Fibroblast of lung (primary cell): Measurements from ENCODE around the gene NUFIP2. TPM values are rescaled to one million over a fixed set of nuclear protein-coding genes. Genes with fewer than 3 reads are reported as not detected.

ENCODE experiments used
- DNase-seq, 2 donors: peaks; one replicate each; pipeline versions ENCODE4 v3.0.0 to v3.0.0-alpha.2; 2010; ENCODE audit warnings: low read depth in 2 of 2
- H2AFZ ChIP-seq: 2 replicates; pipeline ENCODE4 v1.5.1; 2012; ENCODE audit warnings: low read length, control low read depth, inconsistent platforms
- H3K27ac ChIP-seq: 2 replicates; pipeline ENCODE4 v1.5.1; 2011; ENCODE audit warnings: low read length, control low read depth; ENCODE audit not compliant: insufficient read depth
- H3K27me3 ChIP-seq: 2 replicates; pipeline ENCODE4 v1.5.1; 2011; ENCODE audit warnings: mild to moderate bottlenecking, low read length; ENCODE audit not compliant: control insufficient read depth, insufficient read depth
- H3K36me3 ChIP-seq: 2 replicates; pipeline ENCODE4 v1.5.1; 2011; ENCODE audit warnings: low read length; ENCODE audit not compliant: control insufficient read depth, insufficient read depth
- H3K4me1 ChIP-seq: 2 replicates; pipeline ENCODE4 v1.5.1; 2011; ENCODE audit warnings: low read length; ENCODE audit not compliant: control insufficient read depth, insufficient read depth; ENCODE audit errors: extremely low read depth
- H3K4me2 ChIP-seq: 2 replicates; pipeline ENCODE4 v1.5.1; 2011; ENCODE audit warnings: low read length, control low read depth; ENCODE audit not compliant: insufficient read depth; ENCODE audit errors: extremely low read depth
- H3K4me3 ChIP-seq, 4 experiments: fragments of 200-600 bp in 1 of 4; sonication (generic) in 1 of 4; replicated peaks in 1 of 4; 2 replicates each; pipeline ENCODE4 v1.5.1; 2011 to 2016; ENCODE audit warnings: low read length in 4 of 4, low read depth in 3 of 4, mild to moderate bottlenecking in 3 of 4, control low read depth in 2 of 4, inconsistent platforms in 1 of 4, mixed read lengths in 1 of 4; ENCODE audit not compliant: insufficient read depth in 1 of 4; ENCODE audit errors: control extremely low read depth in 1 of 4
- H3K79me2 ChIP-seq: 2 replicates; pipeline ENCODE4 v1.5.1; 2012; ENCODE audit warnings: mild to moderate bottlenecking, low read length, inconsistent platforms; ENCODE audit not compliant: control insufficient read depth, insufficient read depth
- H3K9ac ChIP-seq: 2 replicates; pipeline ENCODE4 v1.5.1; 2011; ENCODE audit warnings: mild to moderate bottlenecking, low read length, control low read depth; ENCODE audit not compliant: insufficient read depth
- H3K9me3 ChIP-seq: 2 replicates; pipeline ENCODE4 v1.5.1; 2012; ENCODE audit warnings: low read depth, low read length; ENCODE audit not compliant: control insufficient read depth, insufficient read depth
- H4K20me1 ChIP-seq: 2 replicates; pipeline ENCODE4 v1.5.1; 2011; ENCODE audit warnings: low read length; ENCODE audit not compliant: control insufficient read depth, insufficient read depth; ENCODE audit errors: extremely low read depth
- CTCF ChIP-seq, 2 donors: IDR thresholded peaks in 1 of 2; conservative IDR thresholded peaks in 1 of 2; 1 replicate in 1 of 2; 2 replicates in 1 of 2; pipeline ENCODE4 v1.5.1; 2011 to 2012; ENCODE audit warnings: low read length in 2 of 2, control low read depth in 1 of 2, inconsistent platforms in 1 of 2, low read depth in 1 of 2, mild to moderate bottlenecking in 1 of 2
- EZH2 ChIP-seq: IDR thresholded peaks from 2 replicates; pipeline ENCODE4 v1.5.1; 2012; ENCODE audit warnings: low read length, control low read depth, mild to moderate bottlenecking; ENCODE audit errors: missing control alignments
- polyA plus RNA-seq, 2 donors: library from polyadenylated mRNA; depleted of rRNA in 1 of 2; stranded (reverse) in 1 of 2; unstranded in 1 of 2; fragments of >200 nt; gene quantifications; 2 replicates each; pipeline ENCODE4 v1.2.1, GENCODE V29; 2011 to 2012; ENCODE audit warnings: missing spikeins in 1 of 2
- total RNA-seq: library from RNA; depleted of rRNA; stranded (reverse); fragments of >200 nt; gene quantifications from 2 replicates; pipeline ENCODE4 v1.2.1, GENCODE V29; 2014

The NUFIP2 gene
- total and polyA plus RNA-seq, 2 donors (not counting 1 experiment from before 2014, with no cell fraction given), result 12.3 to 33.2 TPM

- no peak for DNase-seq
- Histone ChIP-seq H3K36me3 (no peaks in the 10 kb centered on the region), H3K9ac (no peak overlapping the region), H4K20me1 (no peaks in the 10 kb centered on the region), H3K27me3 (no peaks in the 10 kb centered on the region), H3K4me1 (no peaks in the 10 kb centered on the region), H3K9me3 (no peaks in the 10 kb centered on the region), H3K27ac (no peak overlapping the region), H3K79me2 (no peaks in the 10 kb centered on the region), H2AFZ (no peak overlapping the region), H3K4me3 (no peak overlapping the region), H3K4me2 (no peak overlapping the region)
- TF ChIP-seq CTCF (conservative IDR thresholded peaks at IDR 0.05 in 1 of 2, IDR thresholded peaks at IDR 0.05 in 1 of 2; ENCODE audit: low read depth in 1 of 2, low read length in 2 of 2) (no peak), EZH2 (no peak)
Observed at GRCh38 chr17:29322363-29322762, 28.4 kb upstream of the NUFIP2 start.

- Histone ChIP-seq H3K4me3 (no peak overlapping the region), H3K4me1 (no peaks in the 10 kb centered on the region), H3K4me2 (no peak overlapping the region), H3K27me3 (no peaks in the 10 kb centered on the region), H3K9me3 (no peaks in the 10 kb centered on the region), H3K27ac (no peak overlapping the region), H2AFZ (no peak overlapping the region), H3K9ac (no peak overlapping the region), H3K36me3 (no peaks in the 10 kb centered on the region), H4K20me1 (no peaks in the 10 kb centered on the region), H3K79me2 (no peaks in the 10 kb centered on the region)
- no peak for TF ChIP-seq EZH2
- no peak for DNase-seq
Observed at GRCh38 chr17:29303386-29303785, 9.4 kb upstream of the NUFIP2 start.

- no peak for DNase-seq
- Histone ChIP-seq H3K79me2 (no peaks in the 10 kb centered on the region), H3K4me2 (no peak overlapping the region), H3K27me3 (no peaks in the 10 kb centered on the region), H4K20me1 (no peaks in the 10 kb centered on the region), H3K4me3 (no peak overlapping the region), H2AFZ (no peak overlapping the region), H3K36me3 (no peaks in the 10 kb centered on the region), H3K9me3 (no peaks in the 10 kb centered on the region), H3K9ac (no peak overlapping the region), H3K4me1 (no peaks in the 10 kb centered on the region), H3K27ac (no peak overlapping the region)
- TF ChIP-seq EZH2 (no peak), CTCF (conservative IDR thresholded peaks at IDR 0.05 in 1 of 2, IDR thresholded peaks at IDR 0.05 in 1 of 2; ENCODE audit: low read depth in 1 of 2, low read length in 2 of 2) (no peak)
Observed at GRCh38 chr17:29299031-29299430, 5.1 kb upstream of the NUFIP2 start.
